GM12865 (cell line): ENCODE measurements around the gene SUPT5H.
"Not testable (repeated sequence)": the region's sequence is repeated elsewhere in the genome, so short reads cannot be mapped to it uniquely, and the experiment has no call there.

ENCODE experiments used
- DNase-seq: peaks from one replicate; pipeline ENCODE4 v3.0.0; 2010; ENCODE audit warnings: low read depth
- H3K4me3 ChIP-seq: 2 replicates; pipeline ENCODE4 v1.5.1; 2011; ENCODE audit warnings: mild to moderate bottlenecking, low read depth, low read length, control low read depth
- TF ChIP-seq, protein P1 (sequence below): IDR thresholded peaks from 2 replicates; pipeline ENCODE4 v1.5.1; 2011; ENCODE audit warnings: low read length, control low read depth, low read depth, inconsistent platforms; ENCODE audit not compliant: insufficient read depth; ENCODE audit errors: missing control alignments

Gene SUPT5H

GRCh38 chr19:39449116-39449797 is 3.9 kb downstream of the SUPT5H start:
- H3K4me3 ChIP-seq: no peak overlapping the region
- TF ChIP-seq, protein P1, sequence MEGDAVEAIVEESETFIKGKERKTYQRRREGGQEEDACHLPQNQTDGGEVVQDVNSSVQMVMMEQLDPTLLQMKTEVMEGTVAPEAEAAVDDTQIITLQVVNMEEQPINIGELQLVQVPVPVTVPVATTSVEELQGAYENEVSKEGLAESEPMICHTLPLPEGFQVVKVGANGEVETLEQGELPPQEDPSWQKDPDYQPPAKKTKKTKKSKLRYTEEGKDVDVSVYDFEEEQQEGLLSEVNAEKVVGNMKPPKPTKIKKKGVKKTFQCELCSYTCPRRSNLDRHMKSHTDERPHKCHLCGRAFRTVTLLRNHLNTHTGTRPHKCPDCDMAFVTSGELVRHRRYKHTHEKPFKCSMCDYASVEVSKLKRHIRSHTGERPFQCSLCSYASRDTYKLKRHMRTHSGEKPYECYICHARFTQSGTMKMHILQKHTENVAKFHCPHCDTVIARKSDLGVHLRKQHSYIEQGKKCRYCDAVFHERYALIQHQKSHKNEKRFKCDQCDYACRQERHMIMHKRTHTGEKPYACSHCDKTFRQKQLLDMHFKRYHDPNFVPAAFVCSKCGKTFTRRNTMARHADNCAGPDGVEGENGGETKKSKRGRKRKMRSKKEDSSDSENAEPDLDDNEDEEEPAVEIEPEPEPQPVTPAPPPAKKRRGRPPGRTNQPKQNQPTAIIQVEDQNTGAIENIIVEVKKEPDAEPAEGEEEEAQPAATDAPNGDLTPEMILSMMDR: no peak

DNA sequence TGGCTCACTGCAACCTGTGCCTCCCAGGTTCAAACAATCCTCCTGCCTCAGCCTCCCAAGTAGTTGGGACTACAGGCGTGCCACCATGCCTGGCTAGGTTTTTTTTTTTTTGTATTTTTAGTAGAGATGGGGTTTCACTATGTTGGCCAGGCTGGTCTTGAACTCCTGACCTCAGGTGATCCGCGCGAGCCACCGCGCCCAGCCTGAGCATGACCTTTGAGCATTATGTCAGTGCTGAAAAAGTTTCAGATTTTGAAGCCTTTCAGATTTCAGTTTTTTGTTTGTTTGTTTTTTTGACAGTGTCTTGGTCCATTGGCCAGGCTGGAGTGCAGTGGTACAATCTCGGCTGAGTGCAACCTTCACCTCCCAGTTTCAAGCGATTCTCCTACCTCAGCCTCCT is 5.9 kb downstream of the SUPT5H start:
- not testable (repeated sequence) for H3K4me3 ChIP-seq, DNase-seq

More at GRCh38 chr19:39449116-39449797, 3.9 kb downstream of the SUPT5H start:
- no peak for DNase-seq

GRCh38 chr19:39463403-39463802 is 18.0 kb downstream of the SUPT5H start:
- no peak for DNase-seq
- TF ChIP-seq, protein P1: no peak
- H3K4me3 ChIP-seq: no peak overlapping the region

- TF ChIP-seq, protein P1: no peak
- DNase-seq: no peak
- no peak overlapping the region for H3K4me3 ChIP-seq
Observed at GRCh38 chr19:39465956-39466747, 20.8 kb downstream of the SUPT5H start.

DNA sequence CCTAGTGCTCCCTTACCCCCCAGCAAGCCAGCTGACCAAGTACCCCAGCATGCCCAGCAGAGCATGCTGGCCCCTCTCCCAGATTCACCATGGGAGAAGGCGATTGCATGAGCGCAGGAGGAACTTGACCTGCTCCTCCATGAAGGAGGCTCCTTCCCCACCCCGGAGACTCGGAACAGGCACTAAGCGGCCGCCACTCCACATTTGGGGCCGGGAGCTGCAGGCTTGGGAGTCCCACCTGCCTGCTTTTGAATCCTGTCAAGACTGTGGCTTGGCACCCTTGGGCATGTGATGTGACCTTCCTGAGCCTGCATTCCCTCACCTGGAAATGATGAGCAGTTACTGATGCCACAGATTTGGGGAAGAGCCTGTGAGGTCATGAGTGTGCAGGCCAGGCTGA is 22.6 kb downstream of the SUPT5H start:
- no peak overlapping the region for H3K4me3 ChIP-seq
- no peak for DNase-seq
- TF ChIP-seq, protein P1: no peak

- TF ChIP-seq, protein P1: no peak
- DNase-seq: no peak
- H3K4me3 ChIP-seq: no peak overlapping the region
Observed at GRCh38 chr19:39469036-39469435, 23.7 kb downstream of the SUPT5H start.

- TF ChIP-seq, protein P1: no peak
- no peak overlapping the region for H3K4me3 ChIP-seq
- DNase-seq: no peak
Observed at GRCh38 chr19:39469567-39469966, 24.2 kb downstream of the SUPT5H start.
